ENCODE data around the gene ESRRA. TPM values are rescaled to one million over a fixed set of nuclear protein-coding genes. Genes with fewer than 3 reads are reported as not detected.

The ESRRA gene
- total and polyA plus RNA-seq, 9 of the 15 experiments (the other 6 are each of a cell fraction or from before 2014, with no cell fraction given): 0.27 to 89.7 (median 23.7) TPM

- TF ChIP-seq RBFOX2 (IDR thresholded peaks at IDR 0.05; ENCODE audit: low read depth, low read length) (peak; percentile 41; the same call in 1 of the 2 replicates), ZBTB7A (IDR thresholded peaks at IDR 0.05; ENCODE audit: borderline replicate concordance, control insufficient read depth, low read depth, low read length) (0 out of 2 replicates have a peak, but pooled peaks have one; percentile 21), NONO (IDR thresholded peaks at IDR 0.05; ENCODE audit: low read depth in 2 of 2, low read length in 1 of 2) (no peak), ZNF174 (CRISPR knock-in tag; IDR thresholded peaks at IDR 0.05) (no peak), ILK (tag; IDR thresholded peaks at IDR 0.05; ENCODE audit: borderline replicate concordance, low read depth) (no peak), E2F1 (CRISPR knock-in tag; IDR thresholded peaks at IDR 0.05) (no peak), TCF7L2 (IDR thresholded peaks at IDR 0.05; ENCODE audit: low read depth, low read length) (no peak), PKNOX1 (IDR thresholded peaks at IDR 0.05) (0 out of 2 replicates have a peak, but pooled peaks have one; percentile 6), SIX5 (IDR thresholded peaks at IDR 0.05; ENCODE audit: borderline replicate concordance in 1 of 2, insufficient read depth in 1 of 2, low read depth in 1 of 2, low read length in 2 of 2) (no peak), ESRRA (IDR thresholded peaks at IDR 0.05; ENCODE audit: borderline replicate concordance, low read depth) (peak; percentile 18; the same call in 1 of the 2 replicates)
These were observed 9.0 kb downstream of the ESRRA start (continued) for GRCh38 chr11:64314146-64314804.
